Erythroblast (primary cell): Measurements from ENCODE around the gene CYLD.

Experiments
- GATA1 ChIP-seq: IDR thresholded peaks from 2 replicates; pipeline ENCODE4 v1.6.1; 2011; ENCODE audit warnings: low read depth, mild to moderate bottlenecking, control low read depth, low read length, moderate library complexity
- POLR2A ChIP-seq: IDR thresholded peaks from 2 replicates; pipeline ENCODE4 v1.6.1; 2011; ENCODE audit warnings: mild to moderate bottlenecking, low read length

DNA sequence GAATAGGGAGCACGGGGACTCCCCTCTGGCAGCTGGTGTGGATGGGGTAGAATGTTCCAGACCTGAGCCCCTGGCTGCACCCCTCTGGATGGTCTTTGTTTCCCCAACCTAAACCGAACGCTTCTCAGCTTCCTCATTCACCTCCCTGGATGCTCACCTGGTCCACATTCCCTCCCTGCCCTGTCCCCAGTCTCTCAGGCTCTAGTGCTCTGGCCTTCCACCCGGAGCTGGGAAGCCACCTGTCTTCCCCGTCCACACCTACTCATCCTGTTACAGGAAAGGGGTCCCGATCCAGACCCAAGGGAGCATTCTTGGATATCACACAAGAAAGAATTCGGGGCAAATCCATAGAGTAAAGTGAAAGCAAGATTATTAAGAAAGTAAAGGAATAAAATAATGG, 73.5 kb downstream of the CYLD start:
- TF ChIP-seq POLR2A (no peak), GATA1 (no peak)
